ENCODE data around the gene TMEM30B.
"Not testable (repeated sequence)": the region's sequence is repeated elsewhere in the genome, so short reads cannot be mapped to it uniquely, and the experiment has no call there.

The TMEM30B gene

DNA sequence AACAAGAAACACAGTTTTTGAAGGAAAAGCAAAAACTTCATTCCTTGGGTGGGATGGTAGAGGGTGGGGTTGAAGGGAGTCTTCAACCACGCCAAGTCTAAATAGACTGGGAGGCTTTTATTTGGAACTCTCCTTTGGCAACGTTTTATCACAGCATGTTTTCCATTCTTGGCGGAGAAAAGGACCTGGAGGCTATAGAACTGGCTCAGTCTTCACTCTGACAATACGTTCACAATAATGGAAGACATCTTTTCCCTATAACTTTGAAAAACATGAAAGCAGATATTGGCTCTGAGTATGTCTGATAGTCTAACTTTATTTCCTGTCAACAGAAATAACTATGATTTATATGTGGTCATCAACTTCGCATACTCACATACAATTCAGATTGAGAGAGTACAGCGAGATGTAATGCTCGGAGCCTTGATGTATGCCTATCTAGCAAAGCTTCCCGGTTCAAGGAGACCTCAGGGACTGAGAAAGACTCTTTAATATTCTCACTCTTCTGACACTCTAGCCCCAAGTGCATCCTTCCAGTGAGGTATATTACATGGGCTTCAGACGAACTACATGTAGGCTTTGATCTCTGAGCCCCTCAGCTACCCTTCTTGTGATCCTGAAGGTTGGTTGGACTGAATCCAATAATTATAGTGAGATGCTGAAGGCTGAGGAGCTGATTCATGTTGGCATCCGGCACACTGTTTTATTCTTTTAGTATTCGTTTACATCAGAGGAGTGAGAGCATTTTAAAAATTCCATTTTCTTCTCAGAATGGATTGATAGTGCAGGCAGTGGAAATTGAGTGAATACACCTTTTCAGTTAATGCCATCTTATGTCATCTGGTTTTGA, 14.0 kb downstream of the TMEM30B start:
- no peak for DNase-seq (ENCODE audit: extremely low read depth in 1 of 2, low read depth in 1 of 2)

GRCh38 chr14:61266436-61266835, 14.7 kb downstream of the TMEM30B start:
- no peak for DNase-seq (ENCODE audit: extremely low read depth in 1 of 2, low read depth in 1 of 2)

DNA sequence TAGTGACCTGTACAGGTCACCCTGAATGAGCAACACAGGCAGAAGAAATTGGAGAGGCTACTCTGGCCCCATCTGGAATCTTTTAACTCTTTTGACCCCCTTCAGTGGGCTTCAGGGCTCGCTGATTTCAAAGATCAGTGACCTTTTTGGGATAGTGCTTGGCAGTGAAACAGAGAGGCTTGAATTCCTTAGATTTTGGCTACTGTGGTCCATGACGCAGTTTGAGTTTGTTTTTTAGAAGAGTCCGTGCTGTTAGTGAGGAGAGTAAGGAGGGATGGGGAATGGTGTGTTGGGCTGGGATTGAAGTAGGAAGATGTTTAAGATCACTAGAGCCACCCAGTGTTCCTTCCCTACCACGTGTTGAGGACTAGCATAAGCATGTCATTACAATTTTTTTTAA, 16.5 kb downstream of the TMEM30B start:
- no peak for DNase-seq (ENCODE audit: extremely low read depth in 1 of 2, low read depth in 1 of 2)

DNA sequence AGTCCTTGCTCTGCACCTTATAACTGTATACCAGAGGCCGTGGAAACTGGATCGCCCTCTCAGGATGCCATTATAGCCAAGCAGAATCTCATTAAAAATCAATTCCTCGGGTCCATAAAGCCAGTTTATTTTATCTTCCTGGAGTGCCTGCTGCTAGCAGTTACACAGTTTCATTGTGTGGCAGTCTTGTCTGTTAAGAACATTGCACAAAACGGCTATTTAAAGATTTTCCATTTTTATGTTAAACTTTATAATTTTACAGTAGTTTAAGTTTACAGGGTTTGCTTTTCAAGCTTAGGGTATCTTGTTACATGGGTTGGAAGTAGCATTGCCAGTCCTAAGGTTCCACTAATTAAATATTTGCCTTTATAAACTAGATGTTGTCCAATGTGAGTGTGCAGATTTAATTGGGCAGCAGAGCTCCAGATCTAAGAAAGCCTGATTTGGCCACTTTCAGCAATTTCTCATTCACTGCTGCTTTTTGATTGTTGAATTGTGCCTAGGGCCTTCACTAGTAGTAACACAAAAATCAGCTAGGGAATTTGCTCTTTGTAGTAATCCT, 17.0 kb downstream of the TMEM30B start:
- no peak for DNase-seq (ENCODE audit: extremely low read depth in 1 of 2, low read depth in 1 of 2)

- DNase-seq (ENCODE audit: extremely low read depth in 1 of 2, low read depth in 1 of 2), result no peak
Measured at GRCh38 chr14:61262082-61262481, 19.1 kb downstream of the TMEM30B start.

GRCh38 chr14:61260939-61261776, 20.0 kb downstream of the TMEM30B start:
- no peak for DNase-seq (ENCODE audit: extremely low read depth in 1 of 2, low read depth in 1 of 2)

DNA sequence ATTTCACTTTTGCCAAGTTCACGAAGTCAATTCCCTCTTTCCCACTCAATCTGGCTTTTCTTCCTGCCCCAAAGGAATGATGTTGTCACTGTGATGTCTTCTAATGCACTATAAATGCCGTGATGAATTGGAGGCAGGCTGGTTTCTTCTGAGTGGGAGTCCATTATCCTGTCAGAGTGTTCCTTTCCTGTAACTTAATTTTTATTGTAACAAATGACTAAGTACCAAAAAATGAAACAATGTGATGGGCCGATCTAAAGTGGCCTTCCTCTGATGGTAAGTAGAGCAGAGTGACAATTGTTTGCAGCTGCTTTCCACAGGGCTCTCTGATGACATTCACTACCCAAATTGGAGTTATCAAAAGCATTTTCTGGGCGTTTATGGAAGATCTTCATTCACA, 22.2 kb downstream of the TMEM30B start:
- DNase-seq (ENCODE audit: extremely low read depth in 1 of 2, low read depth in 1 of 2), result no peak

GRCh38 chr14:61257469-61258057, 23.6 kb downstream of the TMEM30B start:
- no peak for DNase-seq (ENCODE audit: extremely low read depth in 1 of 2, low read depth in 1 of 2)

DNA sequence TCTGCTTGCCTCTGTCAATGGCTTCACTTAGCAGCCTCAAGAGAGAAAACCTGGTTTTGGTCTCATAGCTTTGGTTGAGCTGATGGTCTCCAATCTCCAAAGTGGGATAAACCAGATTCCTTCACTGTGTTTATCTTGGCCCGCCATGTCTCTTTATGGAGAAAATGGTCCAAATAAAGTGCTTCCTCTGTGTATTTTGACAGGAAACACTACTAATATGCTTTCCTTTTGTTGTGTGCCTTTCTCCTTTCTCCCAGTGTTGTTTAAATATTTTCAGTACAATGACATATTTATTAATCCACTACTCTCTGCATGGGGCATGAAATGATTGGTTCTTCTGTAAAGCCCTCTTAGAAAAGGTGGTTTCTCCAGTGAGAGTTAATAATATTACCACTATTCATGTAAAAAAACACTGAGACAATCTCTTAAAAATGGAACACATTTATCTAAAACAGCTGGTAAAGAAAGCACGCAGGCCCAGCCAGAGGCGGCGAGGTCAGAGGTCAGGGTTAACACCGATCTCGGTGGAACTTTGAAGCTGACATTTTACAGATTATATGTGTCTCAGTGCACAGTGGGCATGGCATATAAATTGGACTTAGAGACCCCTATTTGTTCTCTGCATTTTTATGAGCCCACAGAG, 24.2 kb downstream of the TMEM30B start:
- DNase-seq (ENCODE audit: extremely low read depth in 1 of 2, low read depth in 1 of 2), result no peak

- DNase-seq (ENCODE audit: extremely low read depth in 1 of 2, low read depth in 1 of 2), result no peak
Measured at GRCh38 chr14:61255968-61256367, 25.2 kb downstream of the TMEM30B start.

DNA sequence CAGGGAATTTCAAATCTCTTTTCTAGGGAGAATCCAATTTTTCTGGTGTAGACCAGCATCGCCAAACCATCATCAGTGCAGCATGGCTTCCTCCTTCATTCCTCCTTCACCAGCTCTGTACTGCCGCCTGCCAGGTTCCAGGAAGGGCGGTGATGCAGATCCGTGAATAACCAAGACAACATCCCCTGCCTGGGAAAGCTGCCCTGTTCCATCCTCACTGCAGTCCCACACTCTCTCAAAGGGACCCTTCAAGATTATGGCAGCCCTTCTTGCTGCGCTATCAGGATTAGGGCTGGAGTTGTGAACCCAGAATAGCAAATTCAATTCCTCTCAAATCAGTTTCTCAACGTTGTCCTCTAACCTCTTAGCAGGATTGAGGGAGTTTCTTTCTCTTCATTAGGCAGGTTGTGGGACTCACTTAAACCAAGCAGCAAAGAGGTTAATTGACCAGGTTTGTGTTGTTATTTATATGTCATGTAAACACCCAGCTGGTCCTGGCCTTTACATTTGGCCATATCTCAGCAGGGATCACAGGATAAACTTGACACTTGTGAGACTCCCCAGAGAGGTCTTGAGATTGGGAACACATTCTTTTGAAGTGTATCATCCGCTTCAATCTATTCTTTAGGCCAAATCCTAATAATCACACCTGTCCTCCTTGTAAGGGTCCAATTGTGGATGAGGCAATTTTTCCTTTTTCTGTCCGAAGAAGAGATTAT, 26.2 kb downstream of the TMEM30B start:
- no peak for DNase-seq (ENCODE audit: extremely low read depth in 1 of 2, low read depth in 1 of 2)

- DNase-seq (ENCODE audit: extremely low read depth in 1 of 2, low read depth in 1 of 2), result no peak
Measured at GRCh38 chr14:61253064-61253738, 27.9 kb downstream of the TMEM30B start.

- peak; percentile 16 to 24 for DNase-seq (ENCODE audit: extremely low read depth in 1 of 2, low read depth in 1 of 2)
Measured at GRCh38 chr14:61252369-61253063, 28.6 kb downstream of the TMEM30B start.

DNA sequence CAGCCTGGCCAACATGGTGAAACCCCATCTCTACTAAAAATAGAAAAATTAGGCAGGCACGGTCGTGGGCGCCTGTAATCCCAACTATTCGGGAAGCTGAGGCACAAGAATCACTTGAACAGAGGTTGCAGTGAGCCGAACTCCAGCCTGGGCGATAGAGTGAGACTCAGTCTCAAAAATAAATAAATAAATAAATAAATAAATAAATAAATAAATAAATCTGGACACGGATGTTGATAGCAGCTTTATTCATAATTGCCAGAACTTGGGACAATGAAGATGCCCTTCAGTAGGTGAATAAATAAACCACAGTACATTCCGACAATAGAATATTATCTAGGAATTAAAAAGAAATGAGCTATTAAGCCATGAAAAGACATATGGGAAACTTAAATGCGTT, 31.1 kb downstream of the TMEM30B start:
- DNase-seq (ENCODE audit: extremely low read depth in 1 of 2, low read depth in 1 of 2), result no peak

- DNase-seq (ENCODE audit: extremely low read depth in 1 of 2, low read depth in 1 of 2), result no peak
Measured at GRCh38 chr14:61247935-61248334, 33.2 kb downstream of the TMEM30B start.

GRCh38 chr14:61246721-61247120, 34.4 kb downstream of the TMEM30B start:
- DNase-seq (ENCODE audit: extremely low read depth in 1 of 2, low read depth in 1 of 2), result no peak

GRCh38 chr14:61244009-61244408, 37.1 kb downstream of the TMEM30B start:
- no peak for DNase-seq (ENCODE audit: extremely low read depth in 1 of 2, low read depth in 1 of 2)

DNA sequence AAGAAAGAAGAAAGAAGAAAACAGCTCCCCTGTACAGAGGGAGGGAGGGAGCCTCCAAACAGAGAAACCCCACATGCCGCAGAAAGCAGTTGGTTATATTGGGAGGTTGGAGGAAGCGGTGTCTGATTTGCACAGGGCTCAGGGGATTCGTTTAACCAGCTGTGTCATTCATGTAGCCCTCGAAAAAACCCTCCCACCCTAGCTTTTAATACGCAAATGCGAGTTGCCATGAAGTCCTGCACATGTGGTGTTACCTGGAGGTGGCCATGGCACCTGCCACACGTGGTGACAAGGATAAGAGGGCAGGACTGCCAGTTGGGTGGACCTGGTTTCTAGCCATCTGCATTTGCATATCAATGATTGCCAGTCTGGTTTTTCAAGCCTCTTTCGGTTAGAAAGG, 40.9 kb downstream of the TMEM30B start:
- no peak for DNase-seq (ENCODE audit: extremely low read depth in 1 of 2, low read depth in 1 of 2)

GRCh38 chr14:61239285-61239684, 41.9 kb downstream of the TMEM30B start:
- DNase-seq (ENCODE audit: extremely low read depth in 1 of 2, low read depth in 1 of 2), result not testable (repeated sequence)
